Gastroesophageal sphincter (tissue), 4 donors: ENCODE measurements around the gene E2F4. TPM values are rescaled to one million over a fixed set of nuclear protein-coding genes. Genes with fewer than 3 reads are reported as not detected.

Experiments
- ATAC-seq: fragments of 150-250 bp; one replicate; pipeline ENCODE4 v1.9.1; 2016; ENCODE audit warnings: mild to moderate bottlenecking, moderate library complexity
- H3K27ac ChIP-seq, 4 donors: fragments of 200-600 bp; sonication (generic) in 3 of 4; 1 replicate in 3 of 4; 2 replicates in 1 of 4; pipeline ENCODE4 v1.5.1; 2016 to 2019
- H3K27me3 ChIP-seq: fragments of 200-600 bp; sonication (generic); one replicate; pipeline ENCODE4 v1.5.1; 2019
- H3K36me3 ChIP-seq, 2 donors: fragments of 200-600 bp; sonication (generic); one replicate each; pipeline ENCODE4 v1.5.1; 2019; ENCODE audit warnings: control low read depth in 1 of 2
- H3K4me1 ChIP-seq, 3 donors: fragments of 200-600 bp; sonication (generic); 1 replicate in 2 of 3; 2 replicates in 1 of 3; pipeline ENCODE4 v1.5.1; 2016 to 2019; ENCODE audit warnings: control low read depth in 2 of 3
- H3K4me3 ChIP-seq, 2 donors: fragments of 200-600 bp; sonication (generic); one replicate each; pipeline ENCODE4 v1.5.1; 2019; ENCODE audit warnings: mild to moderate bottlenecking in 1 of 2, moderate library complexity in 1 of 2
- H3K9me3 ChIP-seq, 3 donors: fragments of 200-600 bp; sonication (generic); one replicate each; pipeline ENCODE4 v1.5.1; 2017 to 2019; ENCODE audit warnings: control low read depth in 2 of 3
- CTCF ChIP-seq, 4 experiments: fragments of 200-600 bp in 2 of 4; fragments of 450-650 bp in 2 of 4; sonication (generic) in 1 of 4; IDR thresholded peaks; one replicate each; pipeline ENCODE4 v1.5.1; 2017 to 2019; ENCODE audit warnings: antibody characterized with exemption in 4 of 4, mild to moderate bottlenecking in 2 of 4, moderate library complexity in 2 of 4
- EP300 ChIP-seq: sonication (generic); formaldehyde crosslinking; IDR thresholded peaks from one replicate; pipeline ENCODE4 v1.6.1; 2017; ENCODE audit warnings: antibody characterized with exemption, mild to moderate bottlenecking
- POLR2A ChIP-seq, 2 donors: fragments of 450-650 bp; IDR thresholded peaks; one replicate each; pipeline ENCODE4 v1.6.1; 2017; ENCODE audit warnings: antibody characterized with exemption in 2 of 2, mild to moderate bottlenecking in 2 of 2, moderate library complexity in 1 of 2
- POLR2AphosphoS5 ChIP-seq: sonication (generic); formaldehyde crosslinking; IDR thresholded peaks from one replicate; pipeline ENCODE4 v1.6.1; 2017; ENCODE audit warnings: antibody characterized with exemption
- WGBS, 2 donors: methylation state at CpG; one replicate each; pipeline ENCODE4 v1.1.5; 2018; ENCODE audit warnings: low coverage in 1 of 2; 5-methylcytosine and 5-hydroxymethylcytosine counted together
- total RNA-seq, 4 donors: library from RNA; depleted of rRNA; stranded (reverse); fragments of >200 nt; gene quantifications; one replicate each; pipeline ENCODE4 v1.1.0, GENCODE V29; 2016

E2F4 gene
- total RNA-seq, 4 donors from 2014 or later: 55.0 to 89.8 (median 76.2) TPM

GRCh38 chr16:67228905-67229304 lies 37.0 kb downstream of the E2F4 start:
- ATAC-seq: no peak
- Histone ChIP-seq H3K9me3 (no peaks in the 10 kb centered on the region), H3K4me1 (peaks cover 0 to 37% (median 10%) of the 10 kb centered on the region in 3 donors), H3K36me3 (peaks cover 0 to 62% of the 10 kb centered on the region in 2 donors), H3K4me3 (no peak overlapping the region), H3K27ac (no peak overlapping the region), H3K27me3 (no peaks in the 10 kb centered on the region)
- WGBS, 2 donors: 100% methylated on average over 1 of the region's 9 CpGs; no CpG with 5 or more reads in 1 of the 2 donors
- no peak for TF ChIP-seq POLR2AphosphoS5
- TF ChIP-seq POLR2A (IDR thresholded peaks at IDR 0.05): no peak
- TF ChIP-seq CTCF (IDR thresholded peaks at IDR 0.05): no peak
- no peak for TF ChIP-seq EP300

- ATAC-seq: no peak
- TF ChIP-seq POLR2AphosphoS5 (no peak), EP300 (no peak), CTCF (IDR thresholded peaks at IDR 0.05) (no peak), POLR2A (IDR thresholded peaks at IDR 0.05) (no peak)
- Histone ChIP-seq H3K9me3 (no peaks in the 10 kb centered on the region), H3K27ac (no peak overlapping the region), H3K27me3 (no peaks in the 10 kb centered on the region), H3K4me3 (no peak overlapping the region), H3K4me1 (peaks cover 0 to 32% (median 10%) of the 10 kb centered on the region in 3 donors), H3K36me3 (peaks cover 0 to 70% of the 10 kb centered on the region in 2 donors)
- 90 to 93% methylated on average over 4 to 11 of the region's 32 CpGs for WGBS, 2 donors
Observed at GRCh38 chr16:67229906-67230808, 38.2 kb downstream of the E2F4 start.

- ATAC-seq: no peak
- H3K36me3 ChIP-seq: peaks cover 0 to 79% of the 10 kb centered on the region in 2 donors
- 82 to 83% methylated on average over 2 to 3 of the region's 12 CpGs for WGBS, 2 donors
Observed at GRCh38 chr16:67230809-67231660, 39.1 kb downstream of the E2F4 start.

GRCh38 chr16:67233596-67233995 lies 41.6 kb downstream of the E2F4 start:
- H3K4me3 ChIP-seq: no peak overlapping the region
- no peaks in the 10 kb centered on the region for H3K9me3 ChIP-seq
- no peak for TF ChIP-seq CTCF (IDR thresholded peaks at IDR 0.05)
- TF ChIP-seq EP300: no peak
- no peak for TF ChIP-seq POLR2AphosphoS5
- no peak for TF ChIP-seq POLR2A (IDR thresholded peaks at IDR 0.05)
- no peak for ATAC-seq
- peaks cover 0 to 4% (median 0%) of the 10 kb centered on the region in 3 donors for H3K4me1 ChIP-seq
- no peaks in the 10 kb centered on the region for H3K27me3 ChIP-seq
- peaks cover 0 to 98% of the 10 kb centered on the region in 2 donors for H3K36me3 ChIP-seq
- WGBS, 2 donors: 33 to 43% methylated on average over 1 of the region's 7 CpGs
- H3K27ac ChIP-seq: no peak overlapping the region

More at GRCh38 chr16:67230809-67231660, 39.1 kb downstream of the E2F4 start:
- TF ChIP-seq POLR2AphosphoS5: no peak
- no peak for TF ChIP-seq EP300
- no peak for TF ChIP-seq CTCF (IDR thresholded peaks at IDR 0.05)
- no peak for TF ChIP-seq POLR2A (IDR thresholded peaks at IDR 0.05)
- H3K4me1 ChIP-seq: peaks cover 0 to 23% (median 9%) of the 10 kb centered on the region in 3 donors
- H3K27ac ChIP-seq: no peak overlapping the region
- H3K27me3 ChIP-seq: no peaks in the 10 kb centered on the region
- no peak overlapping the region for H3K4me3 ChIP-seq
- H3K9me3 ChIP-seq: no peaks in the 10 kb centered on the region
